HL-60 (cell line): Measurements from ENCODE around the gene H2AZ1.

ENCODE experiments used
- DNase-seq, 2 experiments: peaks; one replicate each; pipeline ENCODE4 v3.0.0-alpha.2; 2010 to 2020; ENCODE audit warnings: low read depth in 1 of 2, low spot score in 1 of 2
- H3K27ac ChIP-seq: fragments of 250-450 bp; sonication (Bioruptor Pico); replicated peaks from 2 replicates; pipeline ENCODE4 v1.5.1; 2020; ENCODE audit warnings: mild to moderate bottlenecking, moderate library complexity
- H3K27me3 ChIP-seq: fragments of 250-450 bp; sonication (Bioruptor Pico); 2 replicates; pipeline ENCODE4 v1.5.1; 2021; ENCODE audit warnings: mild to moderate bottlenecking, moderate library complexity; ENCODE audit not compliant: insufficient read depth, poor library complexity, severe bottlenecking
- H3K4me3 ChIP-seq: replicated peaks from 2 replicates; pipeline ENCODE4 v1.5.1; 2011; ENCODE audit warnings: mild to moderate bottlenecking, control low read depth, low read length; ENCODE audit not compliant: insufficient read depth
- CTCF ChIP-seq: IDR thresholded peaks from one replicate; pipeline ENCODE4 v1.5.1; 2011; ENCODE audit warnings: low read length, control low read depth, inconsistent platforms; ENCODE audit not compliant: insufficient read depth
- GABPA ChIP-seq: IDR thresholded peaks from 2 replicates; pipeline ENCODE4 v1.6.1; 2012; ENCODE audit warnings: low read depth
- POLR2AphosphoS5 ChIP-seq: IDR thresholded peaks from 2 replicates; pipeline ENCODE4 v1.6.1; 2012; ENCODE audit warnings: low read depth
- REST ChIP-seq: IDR thresholded peaks from 2 replicates; pipeline ENCODE4 v1.6.1; 2012; ENCODE audit warnings: low read depth; ENCODE audit not compliant: insufficient replicate concordance
- SPI1 ChIP-seq: IDR thresholded peaks from 2 replicates; pipeline ENCODE4 v1.6.1; 2012; ENCODE audit warnings: low read depth, mild to moderate bottlenecking, borderline replicate concordance
- long read RNA-seq: library from polyadenylated mRNA; unstranded; transcript quantifications from one replicate; pipeline ENCODE4 v2.0.0, GENCODE V29; 2020

H2AZ1 gene
- long read RNA-seq, transcript H2AFZ-204 (2 exons, 1,843 nt): minor isoform, 19 of 659 reads
- long read RNA-seq, transcript H2AFZ-201 (5 exons, 979 nt): major isoform, 615 of 659 reads
- long read RNA-seq, partial matches to known transcripts: 0 of 659 reads
- long read RNA-seq, other reads (novel, unspliced or antisense): 25 of 659 reads

GRCh38 chr4:99949999-99950912, at the start of gene H2AZ1:
Gene H2AZ1, minus strand, starts transcription at chr4:99950275. Its CDS starts 105 bp downstream, at chr4:99950170.
- H3K27me3 ChIP-seq: no peaks in the 10 kb centered on the region
- TF ChIP-seq POLR2AphosphoS5 (peak; percentile 100), SPI1 (no peak), REST (peak; percentile 80), CTCF (no peak)
- H3K27ac ChIP-seq: peak within 1 kb of the TSS; percentile 97
- peak within 1 kb of the TSS; percentile 67 for H3K4me3 ChIP-seq
- DNase-seq: peak; percentile 94 to 99

GRCh38 chr4:99998062-99998867, 48.2 kb upstream of the H2AZ1 start:
- Histone ChIP-seq H3K27me3 (no peaks in the 10 kb centered on the region), H3K4me3 (no peak overlapping the region), H3K27ac (no peak overlapping the region)
- no peak for TF ChIP-seq CTCF
- TF ChIP-seq REST: no peak
- TF ChIP-seq SPI1: no peak
- TF ChIP-seq POLR2AphosphoS5: no peak
- no peak for TF ChIP-seq GABPA
- DNase-seq: peak in 1 of 2 experiments; percentile 6

- Histone ChIP-seq H3K27ac (no peak overlapping the region), H3K4me3 (no peak overlapping the region), H3K27me3 (no peaks in the 10 kb centered on the region)
- DNase-seq: no peak
- no peak for TF ChIP-seq POLR2AphosphoS5
- no peak for TF ChIP-seq REST
- no peak for TF ChIP-seq GABPA
- no peak for TF ChIP-seq SPI1
- no peak for TF ChIP-seq CTCF
These were observed 41.7 kb upstream of the H2AZ1 start for GRCh38 chr4:99991741-99992140.
